MCF 10A (cell line): ENCODE results near the gene CCDC142. TPM values are rescaled to one million over a fixed set of nuclear protein-coding genes. Genes with fewer than 3 reads are reported as not detected.
A peak's percentile ranks its signal among the peaks of the same experiment; 100 is the strongest.

ENCODE experiments used
- BruUV-seq: library from RNA; stranded (reverse); fragments of 400-500 nt; replicated peaks from 2 replicates; lab custom pipeline; 2021; lab: Mats Ljungman, UMichigan
- CTCF ChIA-PET: fragments of 300-600 bp; sonication (Branson Sonifier 250); formaldehyde crosslinking; extraction: SDS; loops from one replicate; lab custom pipeline; 2021; ENCODE audit warnings: antibody characterized with exemption, inconsistent platforms; lab: Yijun Ruan, JAX
- POLR2A ChIA-PET: fragments of 300-600, 350-650 bp; sonication (Branson Sonifier 250); formaldehyde crosslinking; extraction: SDS; loops from one replicate; lab custom pipeline; 2020; ENCODE audit warnings: antibody characterized with exemption, inconsistent platforms; lab: Yijun Ruan, JAX
- DNase-seq: peaks from one replicate; pipeline ENCODE4 v3.0.0-alpha.2; 2018; ENCODE audit not compliant: unreplicated experiment
- H3K27ac Mint-ChIP-seq: one replicate; pipeline ENCODE4 v1.8.0; 2022; ENCODE audit warnings: mild to moderate bottlenecking, low read depth, mixed read lengths; ENCODE audit not compliant: unreplicated experiment
- H3K27me3 Mint-ChIP-seq: one replicate; pipeline ENCODE4 v1.8.0; 2022; ENCODE audit warnings: mixed read lengths; ENCODE audit not compliant: insufficient read depth, unreplicated experiment
- H3K36me3 Mint-ChIP-seq: one replicate; pipeline ENCODE4 v1.8.0; 2022; ENCODE audit warnings: mild to moderate bottlenecking, moderate library complexity, mixed read lengths; ENCODE audit not compliant: insufficient read depth, unreplicated experiment
- H3K4me1 Mint-ChIP-seq: one replicate; pipeline ENCODE4 v1.8.0; 2022; ENCODE audit warnings: mixed read lengths; ENCODE audit not compliant: insufficient read depth, unreplicated experiment
- H3K4me3 Mint-ChIP-seq: one replicate; pipeline ENCODE4 v1.8.0; 2022; ENCODE audit warnings: mild to moderate bottlenecking, moderate library complexity, mixed read lengths; ENCODE audit not compliant: unreplicated experiment
- H3K9me3 Mint-ChIP-seq: one replicate; pipeline ENCODE4 v1.8.0; 2022; ENCODE audit warnings: mixed read lengths; ENCODE audit not compliant: unreplicated experiment
- intact Hi-C: fragments of 100-400 bp; cut with micrococcal nuclease; formaldehyde crosslinking; loops from 2 replicates; pipeline ENCODE4 v1.14.1; 2022
- total RNA-seq: library from RNA; stranded (reverse); gene quantifications from 2 replicates; pipeline ENCODE4 v1.2.3, GENCODE V29; 2022
- TF ChIP-seq, protein P1 (sequence below): fragments of 200-600 bp; IDR thresholded peaks from one replicate; pipeline ENCODE4 v1.8.0; 2022; ENCODE audit warnings: antibody characterized with exemption, mild to moderate bottlenecking; ENCODE audit not compliant: unreplicated experiment

Gene CCDC142
- total RNA-seq, 1 experiment from 2014 or later = 10.1 TPM

DNA sequence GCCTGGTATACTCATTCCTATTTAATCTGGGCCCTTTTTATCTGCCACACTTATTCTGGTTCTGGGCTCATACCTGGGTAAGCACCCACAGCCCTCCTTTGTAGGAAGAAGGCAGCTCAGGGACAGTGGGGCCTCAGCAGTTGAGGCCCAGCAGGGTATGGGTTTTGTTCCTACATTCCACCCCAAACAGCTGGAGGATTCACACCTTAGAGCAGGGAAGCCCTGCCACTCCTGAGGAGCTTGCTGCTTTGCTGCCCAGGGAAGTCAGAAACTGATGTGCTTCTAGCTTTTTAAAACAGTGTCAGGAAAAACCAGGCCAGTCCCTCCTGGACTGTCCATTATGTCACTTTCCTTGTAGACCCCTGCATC, 17.8 kb upstream of the CCDC142 start:
- CTCF ChIA-PET = interaction anchor here (1.4 to 4.5 kb wide), 2 partner anchors 19 to 87 kb away, joined by 5 to 22 read pairs; no protein-coding TSS in a partner anchor
- H3K36me3 Mint-ChIP-seq = peaks cover 32% of the 10 kb centered on the region

DNA sequence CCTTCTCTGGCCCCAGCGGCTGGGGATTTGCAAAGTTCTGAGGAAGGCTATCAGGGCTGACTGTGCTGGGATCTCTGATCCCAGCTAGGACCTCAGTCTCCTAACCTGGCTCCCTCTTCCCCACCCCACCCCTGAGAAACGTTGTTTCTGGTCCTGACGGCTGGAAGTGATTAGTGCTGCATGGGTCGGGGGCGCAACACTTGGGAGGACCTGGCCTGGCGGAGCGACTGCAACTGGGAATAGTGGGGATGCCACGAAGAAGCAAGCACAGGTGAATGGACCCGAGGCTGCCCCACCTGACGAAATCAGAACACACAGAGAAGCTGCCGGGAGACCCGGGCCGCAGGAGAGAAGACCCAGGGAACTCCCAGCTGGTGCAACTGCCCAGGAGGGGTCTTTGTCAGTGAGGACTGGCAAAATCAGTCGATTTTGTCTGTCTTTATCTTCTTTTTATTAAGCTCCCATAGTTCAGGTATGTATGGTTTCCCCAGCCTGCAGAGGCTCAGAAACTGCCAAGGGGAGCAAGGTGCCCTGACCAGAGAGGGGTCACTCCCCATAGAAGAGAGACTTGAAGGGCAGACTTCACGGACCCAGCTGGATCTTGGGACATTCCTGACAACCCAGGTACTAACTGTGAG, 17.3 kb upstream of the CCDC142 start:
- H3K4me1 Mint-ChIP-seq = peaks cover 17% of the 10 kb centered on the region
- H3K27ac Mint-ChIP-seq = no peak overlapping the region
- no peaks in the 10 kb centered on the region for H3K9me3 Mint-ChIP-seq
- BruUV-seq = no TSS peak
- H3K27me3 Mint-ChIP-seq = peaks cover 16% of the 10 kb centered on the region
- intact Hi-C loops = no loop called here
- ChIA-PET POLR2A (interaction anchor here (0.7 to 1.2 kb wide), 5 partner anchors 8 to 32 kb away, joined by 3 read pairs; partner anchors contain the start of gene DQX1), CTCF (interaction anchor here (4.5 kb wide), 1 partner anchor 87 kb away, joined by 22 read pairs; no protein-coding TSS in a partner anchor)
- H3K36me3 Mint-ChIP-seq = peaks cover 27% of the 10 kb centered on the region
- TF ChIP-seq, protein P1, sequence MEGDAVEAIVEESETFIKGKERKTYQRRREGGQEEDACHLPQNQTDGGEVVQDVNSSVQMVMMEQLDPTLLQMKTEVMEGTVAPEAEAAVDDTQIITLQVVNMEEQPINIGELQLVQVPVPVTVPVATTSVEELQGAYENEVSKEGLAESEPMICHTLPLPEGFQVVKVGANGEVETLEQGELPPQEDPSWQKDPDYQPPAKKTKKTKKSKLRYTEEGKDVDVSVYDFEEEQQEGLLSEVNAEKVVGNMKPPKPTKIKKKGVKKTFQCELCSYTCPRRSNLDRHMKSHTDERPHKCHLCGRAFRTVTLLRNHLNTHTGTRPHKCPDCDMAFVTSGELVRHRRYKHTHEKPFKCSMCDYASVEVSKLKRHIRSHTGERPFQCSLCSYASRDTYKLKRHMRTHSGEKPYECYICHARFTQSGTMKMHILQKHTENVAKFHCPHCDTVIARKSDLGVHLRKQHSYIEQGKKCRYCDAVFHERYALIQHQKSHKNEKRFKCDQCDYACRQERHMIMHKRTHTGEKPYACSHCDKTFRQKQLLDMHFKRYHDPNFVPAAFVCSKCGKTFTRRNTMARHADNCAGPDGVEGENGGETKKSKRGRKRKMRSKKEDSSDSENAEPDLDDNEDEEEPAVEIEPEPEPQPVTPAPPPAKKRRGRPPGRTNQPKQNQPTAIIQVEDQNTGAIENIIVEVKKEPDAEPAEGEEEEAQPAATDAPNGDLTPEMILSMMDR = no peak
- no peak overlapping the region for H3K4me3 Mint-ChIP-seq
- DNase-seq = no peak

More for the DNA sequence above, 17.8 kb upstream of the CCDC142 start:
- Mint-ChIP-seq H3K4me1 (peaks cover 22% of the 10 kb centered on the region), H3K9me3 (no peaks in the 10 kb centered on the region), H3K4me3 (no peak overlapping the region), H3K27ac (no peak overlapping the region), H3K27me3 (peaks cover 16% of the 10 kb centered on the region)
- TF ChIP-seq, protein P1 = no peak
- no TSS peak for BruUV-seq
- POLR2A ChIA-PET = interaction anchor here (0.7 to 1.2 kb wide), 6 partner anchors 8 to 42 kb away, joined by 3 read pairs; partner anchors contain the start of genes DQX1 and WBP1
- no peak for DNase-seq
- intact Hi-C loops = no loop called here

DNA sequence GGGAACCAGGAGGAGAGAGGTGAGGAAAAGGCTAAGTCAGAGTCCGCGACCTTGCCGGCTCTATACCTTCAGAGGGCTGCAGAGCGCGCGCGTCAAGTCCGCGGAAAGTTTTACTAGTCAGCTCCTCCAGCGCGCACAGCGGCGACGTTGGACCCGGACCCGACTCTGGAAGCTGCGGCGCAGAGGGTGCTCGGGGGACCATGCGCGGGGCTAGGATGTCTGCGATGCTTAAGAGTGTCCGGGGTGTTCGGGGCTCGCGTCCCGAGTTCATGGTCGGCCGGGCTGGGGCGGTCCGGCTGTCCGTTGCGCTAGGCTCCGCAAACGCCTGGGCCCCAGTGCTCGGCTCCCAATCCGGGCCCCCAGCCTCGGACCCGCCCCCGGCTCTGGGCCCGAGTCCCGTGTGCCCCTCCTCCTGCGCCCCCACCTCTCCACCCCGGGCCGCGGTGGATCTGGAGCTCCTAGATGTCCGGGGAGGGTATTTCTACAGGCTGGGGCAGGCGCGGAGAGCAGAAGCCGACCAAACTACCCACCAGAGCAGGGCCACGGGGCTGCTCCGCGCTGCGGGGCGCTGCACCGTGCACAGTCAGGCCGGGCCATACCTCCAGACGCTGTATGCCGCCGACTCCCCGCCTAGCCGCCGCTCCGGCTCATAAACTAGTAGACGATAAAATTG, 16.6 kb upstream of the CCDC142 start, which contains the start of gene LBX2:
Gene LBX2 (minus strand): TSS at position 337 of the 673 bp plus-strand sequence. CDS start 66 bp downstream, at position 271.
- H3K4me1 Mint-ChIP-seq = peaks cover 11% of the 10 kb centered on the region
- intact Hi-C loops = no loop called here
- peak within 1 kb of the TSS; percentile 51 for H3K4me3 Mint-ChIP-seq
- BruUV-seq = no TSS peak
- TF ChIP-seq, protein P1 = no peak
- DNase-seq = no peak
- no peak within 1 kb of the TSS for H3K27ac Mint-ChIP-seq
- POLR2A ChIA-PET = no interaction called here
- H3K9me3 Mint-ChIP-seq = no peaks in the 10 kb centered on the region
- H3K27me3 Mint-ChIP-seq = peaks cover 16% of the 10 kb centered on the region
- CTCF ChIA-PET = no interaction called here
- peaks cover 21% of the 10 kb centered on the region for H3K36me3 Mint-ChIP-seq
